GM12872 (cell line): ENCODE measurements around the gene UBAC2.

Experiments
- CTCF ChIP-seq: IDR thresholded peaks from 3 replicates; pipeline ENCODE4 v1.5.1; 2011; ENCODE audit warnings: low read depth, mild to moderate bottlenecking, low read length, moderate library complexity; ENCODE audit not compliant: insufficient read depth

Gene UBAC2

GRCh38 chr13:99351772-99352171 is 151.1 kb downstream of the UBAC2 start:
- no peak for TF ChIP-seq CTCF

GRCh38 chr13:99352351-99353245 is 151.9 kb downstream of the UBAC2 start:
- no peak for TF ChIP-seq CTCF

- no peak for TF ChIP-seq CTCF
Measured at GRCh38 chr13:99353246-99353600, 152.6 kb downstream of the UBAC2 start.

- no peak for TF ChIP-seq CTCF
Measured at GRCh38 chr13:99353836-99354235, 153.2 kb downstream of the UBAC2 start.

GRCh38 chr13:99354371-99354951 is 153.8 kb downstream of the UBAC2 start:
- no peak for TF ChIP-seq CTCF

GRCh38 chr13:99355267-99356011 is 154.8 kb downstream of the UBAC2 start:
- no peak for TF ChIP-seq CTCF

GRCh38 chr13:99356012-99356261 is 155.3 kb downstream of the UBAC2 start:
- TF ChIP-seq CTCF = no peak
